Keratinocyte (primary cell): ENCODE data around the gene HEYL. TPM values are rescaled to one million over a fixed set of nuclear protein-coding genes. Genes with fewer than 3 reads are reported as not detected.

Experiments used
- DNase-seq: peaks from one replicate; pipeline ENCODE4 v3.0.0-alpha.2; 2011; ENCODE audit warnings: low read depth, missing footprints, low spot score
- FAIRE-seq: peaks from 2 replicates; lab custom pipeline; 2011; peaks lifted over from hg19 to GRCh38; lab: Jason Lieb, UNC
- H2AFZ ChIP-seq: 2 replicates; pipeline ENCODE4 v1.6.0; 2012; ENCODE audit warnings: low read length, control low read depth, inconsistent platforms; ENCODE audit not compliant: control insufficient read depth
- H3K27ac ChIP-seq: 2 replicates; pipeline ENCODE4 v1.5.1; 2011; ENCODE audit warnings: low read length; ENCODE audit not compliant: control insufficient read depth, insufficient read depth
- H3K27me3 ChIP-seq: 3 replicates; pipeline ENCODE4 v1.6.0; 2011; ENCODE audit warnings: low read length; ENCODE audit not compliant: control insufficient read depth, insufficient read depth; ENCODE audit errors: extremely low read depth
- H3K36me3 ChIP-seq, 2 experiments: 2 replicates in 1 of 2; 3 replicates in 1 of 2; pipeline ENCODE4 v1.5.1; 2011; ENCODE audit warnings: low read length in 2 of 2, mild to moderate bottlenecking in 1 of 2; ENCODE audit not compliant: control insufficient read depth in 2 of 2, insufficient read depth in 2 of 2; ENCODE audit errors: extremely low read depth in 1 of 2
- H3K4me1 ChIP-seq: 3 replicates; pipeline ENCODE4 v1.5.1; 2011; ENCODE audit warnings: low read length; ENCODE audit not compliant: control insufficient read depth, insufficient read depth; ENCODE audit errors: extremely low read depth
- H3K4me2 ChIP-seq: 3 replicates; pipeline ENCODE4 v1.6.0; 2011; ENCODE audit warnings: low read depth, low read length; ENCODE audit not compliant: control insufficient read depth, insufficient read depth; ENCODE audit errors: extremely low read depth
- H3K4me3 ChIP-seq, 3 experiments: fragments of 200-600 bp in 1 of 3; sonication (generic) in 1 of 3; 2 replicates in 2 of 3; 3 replicates in 1 of 3; pipeline ENCODE4 v1.5.1; 2011 to 2016; ENCODE audit warnings: low read length in 3 of 3, mild to moderate bottlenecking in 3 of 3, control low read depth in 2 of 3, inconsistent platforms in 1 of 3, low read depth in 1 of 3, mixed read lengths in 1 of 3, mixed run types in 1 of 3, moderate library complexity in 1 of 3; ENCODE audit not compliant: control insufficient read depth in 2 of 3, insufficient read depth in 2 of 3; ENCODE audit errors: extremely low read depth in 1 of 3
- H3K79me2 ChIP-seq: 2 replicates; pipeline ENCODE4 v1.6.0; 2012; ENCODE audit warnings: low read length; ENCODE audit not compliant: control insufficient read depth, insufficient read depth
- H3K9ac ChIP-seq: 3 replicates; pipeline ENCODE4 v1.6.0; 2011; ENCODE audit warnings: low read length; ENCODE audit not compliant: control insufficient read depth, insufficient read depth; ENCODE audit errors: extremely low read depth
- H3K9me1 ChIP-seq: 3 replicates; pipeline ENCODE4 v1.6.0; 2011; ENCODE audit warnings: low read length; ENCODE audit not compliant: control insufficient read depth, insufficient read depth; ENCODE audit errors: extremely low read depth
- H3K9me3 ChIP-seq: 2 replicates; pipeline ENCODE4 v1.5.1; 2012; ENCODE audit warnings: low read depth, low read length; ENCODE audit not compliant: control insufficient read depth
- H4K20me1 ChIP-seq: 3 replicates; pipeline ENCODE4 v1.6.0; 2011; ENCODE audit warnings: low read length; ENCODE audit not compliant: control insufficient read depth, insufficient read depth; ENCODE audit errors: extremely low read depth
- EZH2 ChIP-seq: IDR thresholded peaks from one replicate; pipeline ENCODE4 v1.6.1; 2012; ENCODE audit warnings: inconsistent platforms, mild to moderate bottlenecking, low read length, moderate library complexity
- dilution Hi-C: fragments of 300-500 bp; cut with MboI; formaldehyde crosslinking; loops from one replicate; pipeline ENCODE4 v1.7.0; 2020; ENCODE audit warnings: low sequenced_read_pairs; ENCODE audit not compliant: extremely low pct_ligation_motif_present
- polyA plus RNA-seq, 5 experiments: library from polyadenylated mRNA; depleted of rRNA in 3 of 5; stranded (reverse) in 3 of 5; stranded (forward) in 1 of 5; unstranded in 1 of 5; fragments of >200 nt; gene quantifications; 1 replicate in 1 of 5; 2 replicates in 3 of 5; 3 replicates in 1 of 5; pipeline versions ENCODE4 v1.2.1 to v1.2.3, GENCODE V29; 2011 to 2012; ENCODE audit warnings: missing spikeins in 2 of 5, low read depth in 1 of 5, low replicate concordance in 1 of 5
- TF ChIP-seq, protein P1 (sequence below), 3 experiments: IDR thresholded peaks in 1 of 3; conservative IDR thresholded peaks in 1 of 3; optimal IDR thresholded peaks in 1 of 3; 2 replicates in 2 of 3; 3 replicates in 1 of 3; pipeline versions ENCODE3 to v1.5.1; 2011; ENCODE audit warnings: low read length in 3 of 3, mild to moderate bottlenecking in 3 of 3, moderate library complexity in 2 of 3, control low read depth in 1 of 3, inconsistent platforms in 1 of 3; ENCODE audit not compliant: insufficient read depth in 2 of 3; ENCODE audit errors: extremely low read depth in 1 of 3

Gene HEYL
- polyA plus RNA-seq, 1 donor (not counting 4 experiments of a cell fraction or from before 2014, with no cell fraction given): not detected

DNA sequence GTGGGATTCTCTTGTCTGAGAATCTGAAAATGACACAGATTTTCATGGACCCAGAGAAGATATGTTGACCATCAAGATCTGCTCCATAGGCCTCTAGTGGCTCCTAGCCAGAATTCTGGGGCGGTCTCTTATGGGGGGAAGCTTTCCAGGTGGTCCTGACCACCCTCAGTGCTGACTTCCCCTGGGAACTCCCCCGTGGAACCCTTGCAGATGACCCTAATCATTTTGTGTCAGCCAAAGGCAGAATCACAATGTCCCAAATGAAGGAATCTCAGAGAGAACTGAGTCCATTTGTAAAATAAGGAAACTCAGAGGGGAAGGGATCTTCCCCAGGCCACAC is 3.6 kb downstream of the HEYL start:
- Histone ChIP-seq H3K4me3 (no peak overlapping the region), H3K27ac (no peak overlapping the region), H3K9ac (no peak overlapping the region), H3K9me3 (no peaks in the 10 kb centered on the region), H4K20me1 (no peaks in the 10 kb centered on the region), H3K27me3 (peaks cover 68% of the 10 kb centered on the region), H3K36me3 (no peaks in the 10 kb centered on the region), H2AFZ (no peak overlapping the region), H3K79me2 (no peaks in the 10 kb centered on the region), H3K4me2 (no peak overlapping the region), H3K9me1 (no peaks in the 10 kb centered on the region), H3K4me1 (no peaks in the 10 kb centered on the region)
- dilution Hi-C loops: no loop called here
- DNase-seq: no peak
- no peak for FAIRE-seq
- TF ChIP-seq, protein P1, sequence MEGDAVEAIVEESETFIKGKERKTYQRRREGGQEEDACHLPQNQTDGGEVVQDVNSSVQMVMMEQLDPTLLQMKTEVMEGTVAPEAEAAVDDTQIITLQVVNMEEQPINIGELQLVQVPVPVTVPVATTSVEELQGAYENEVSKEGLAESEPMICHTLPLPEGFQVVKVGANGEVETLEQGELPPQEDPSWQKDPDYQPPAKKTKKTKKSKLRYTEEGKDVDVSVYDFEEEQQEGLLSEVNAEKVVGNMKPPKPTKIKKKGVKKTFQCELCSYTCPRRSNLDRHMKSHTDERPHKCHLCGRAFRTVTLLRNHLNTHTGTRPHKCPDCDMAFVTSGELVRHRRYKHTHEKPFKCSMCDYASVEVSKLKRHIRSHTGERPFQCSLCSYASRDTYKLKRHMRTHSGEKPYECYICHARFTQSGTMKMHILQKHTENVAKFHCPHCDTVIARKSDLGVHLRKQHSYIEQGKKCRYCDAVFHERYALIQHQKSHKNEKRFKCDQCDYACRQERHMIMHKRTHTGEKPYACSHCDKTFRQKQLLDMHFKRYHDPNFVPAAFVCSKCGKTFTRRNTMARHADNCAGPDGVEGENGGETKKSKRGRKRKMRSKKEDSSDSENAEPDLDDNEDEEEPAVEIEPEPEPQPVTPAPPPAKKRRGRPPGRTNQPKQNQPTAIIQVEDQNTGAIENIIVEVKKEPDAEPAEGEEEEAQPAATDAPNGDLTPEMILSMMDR (optimal IDR thresholded peaks at IDR 0.05 in 1 of 3, IDR thresholded peaks at IDR 0.05 in 1 of 3, conservative IDR thresholded peaks at IDR 0.05 in 1 of 3; ENCODE audit: extremely low read depth in 1 of 3, insufficient read depth in 2 of 3, low read length in 3 of 3): no peak
- TF ChIP-seq EZH2: no peak

GRCh38 chr1:39635205-39635870 is 4.1 kb downstream of the HEYL start:
- H3K4me1 ChIP-seq: no peaks in the 10 kb centered on the region
- dilution Hi-C loops: no loop called here
- H3K9me3 ChIP-seq: no peaks in the 10 kb centered on the region
- no peak overlapping the region for H3K4me3 ChIP-seq
- TF ChIP-seq, protein P1 (optimal IDR thresholded peaks at IDR 0.05 in 1 of 3, IDR thresholded peaks at IDR 0.05 in 1 of 3, conservative IDR thresholded peaks at IDR 0.05 in 1 of 3; ENCODE audit: extremely low read depth in 1 of 3, insufficient read depth in 2 of 3, low read length in 3 of 3): no peak
- no peak for TF ChIP-seq EZH2
- DNase-seq (no peak), FAIRE-seq (no peak)
- H3K27ac ChIP-seq: no peak overlapping the region
- no peak overlapping the region for H3K4me2 ChIP-seq
- no peaks in the 10 kb centered on the region for H3K9me1 ChIP-seq
- H4K20me1 ChIP-seq: no peaks in the 10 kb centered on the region
- H3K27me3 ChIP-seq: peaks cover 69% of the 10 kb centered on the region
- no peaks in the 10 kb centered on the region for H3K36me3 ChIP-seq
- H3K79me2 ChIP-seq: no peaks in the 10 kb centered on the region
- H2AFZ ChIP-seq: no peak overlapping the region
- no peak overlapping the region for H3K9ac ChIP-seq
